Measurements from ENCODE around the gene ZNF691.

The ZNF691 gene

GRCh38 chr1:42848823-42849537, 2.6 kb downstream of the ZNF691 start (continued):
- no peak for TF ChIP-seq ZBTB26 (tag by site-specific recombination; optimal IDR thresholded peaks at IDR 0.05)
- no peak for TF ChIP-seq ZNF701 (tag by site-specific recombination; IDR thresholded peaks at IDR 0.05)
- TF ChIP-seq ZNF426 (tag by site-specific recombination; IDR thresholded peaks at IDR 0.05): no peak
- no peak for TF ChIP-seq MEIS1 (CRISPR knock-in tag; IDR thresholded peaks at IDR 0.05; ENCODE audit: borderline replicate concordance)
- TF ChIP-seq BCL6B (tag by site-specific recombination; IDR thresholded peaks at IDR 0.05): no peak
- TF ChIP-seq ZNF777 (tag by site-specific recombination; IDR thresholded peaks at IDR 0.05; ENCODE audit: borderline replicate concordance): no peak

- Histone ChIP-seq H3K27ac (ENCODE audit: extremely low read depth, low read depth, low read length) (no peak overlapping the region), H3K9me3 (ENCODE audit: control insufficient read depth, insufficient read depth, low read depth, low read length) (no peaks in the 10 kb centered on the region), H3K36me3 (ENCODE audit: control insufficient read depth in 2 of 2, insufficient read depth in 1 of 2, low read length in 2 of 2) (peaks cover 10 to 49% of the 10 kb centered on the region in 2 experiments; a peak in 2 of 3 replicates), H3K4me1 (ENCODE audit: control insufficient read depth, insufficient read depth, low read length) (no peaks in the 10 kb centered on the region), H3K4me3 (ENCODE audit: low read depth, low read length) (no peak overlapping the region)
- TF ChIP-seq ZFHX2 (tag by site-specific recombination; conservative IDR thresholded peaks at IDR 0.05) (peak; percentile 65), EGR2 (tag by site-specific recombination; IDR thresholded peaks at IDR 0.05; ENCODE audit: low read depth) (peak; percentile 76), ZNF202 (tag by site-specific recombination; IDR thresholded peaks at IDR 0.05; ENCODE audit: borderline replicate concordance) (no peak), ZNF157 (tag by site-specific recombination; IDR thresholded peaks at IDR 0.05) (0 out of 2 replicates have a peak, but pooled peaks have one; percentile 41), OSR2 (tag by site-specific recombination; IDR thresholded peaks at IDR 0.05) (no peak), KLF9 (tag by site-specific recombination; IDR thresholded peaks at IDR 0.05; ENCODE audit: low read depth) (no peak), YY2 (tag by site-specific recombination; IDR thresholded peaks at IDR 0.05) (no peak)
- CTCF ChIA-PET: interaction anchor here (1.1 kb wide), 1 partner anchor 63 kb away, joined by 3 read pairs; no protein-coding TSS in a partner anchor
- POLR2A ChIA-PET: no interaction called here
These were observed 3.5 kb downstream of the ZNF691 start for GRCh38 chr1:42849944-42850343.

GRCh38 chr1:42851420-42851819, 5.0 kb downstream of the ZNF691 start:
- no peak for TF ChIP-seq ZNF175 (tag by site-specific recombination; IDR thresholded peaks at IDR 0.05)
- no peak for TF ChIP-seq ZFP41 (tag by site-specific recombination; IDR thresholded peaks at IDR 0.05; ENCODE audit: borderline replicate concordance)
- no peak for TF ChIP-seq ZIC2 (tag by site-specific recombination; IDR thresholded peaks at IDR 0.05)
- no peak for TF ChIP-seq PRDM1 (tag by site-specific recombination; IDR thresholded peaks at IDR 0.05)
- peak; percentile 35; the same call in 1 of the 2 replicates for TF ChIP-seq EGR2 (tag by site-specific recombination; IDR thresholded peaks at IDR 0.05; ENCODE audit: low read depth)
- no peak for TF ChIP-seq ZNF18 (tag by site-specific recombination; IDR thresholded peaks at IDR 0.05)
- no peak for TF ChIP-seq ZNF221 (tag by site-specific recombination; IDR thresholded peaks at IDR 0.05; ENCODE audit: borderline replicate concordance)
- peak; percentile 79 for TF ChIP-seq SETDB1 (IDR thresholded peaks at IDR 0.05; ENCODE audit: insufficient read length, low read length)
- no peak for TF ChIP-seq TCF7L2 (IDR thresholded peaks at IDR 0.05; ENCODE audit: borderline replicate concordance, low read depth, low read length)
- Histone ChIP-seq H3K9me3 (ENCODE audit: control insufficient read depth, insufficient read depth, low read depth, low read length) (no peaks in the 10 kb centered on the region), H3K36me3 (ENCODE audit: control insufficient read depth in 2 of 2, insufficient read depth in 1 of 2, low read length in 2 of 2) (peaks cover 10 to 49% of the 10 kb centered on the region in 2 experiments; a peak in 2 of 3 replicates), H3K4me1 (ENCODE audit: control insufficient read depth, insufficient read depth, low read length) (no peaks in the 10 kb centered on the region), H3K27ac (ENCODE audit: extremely low read depth, low read depth, low read length) (no peak overlapping the region), H3K4me3 (ENCODE audit: low read depth, low read length) (no peak overlapping the region)
- ChIA-PET CTCF (interaction anchor here (0.6 kb wide), 1 partner anchor 25 kb away, joined by 3 read pairs; no protein-coding TSS in a partner anchor), POLR2A (no interaction called here)
